ENCODE data around the gene GRID1. TPM values are rescaled to one million over a fixed set of nuclear protein-coding genes. Genes with fewer than 3 reads are reported as not detected.

Gene GRID1
- total and polyA plus RNA-seq, 10 donors: 0.06 to 0.42 (median 0.15) TPM; not detected in 4

GRCh38 chr10:86188796-86189558 lies 177.6 kb downstream of the GRID1 start:
- 60 to 83% (median 71%) methylated on average over 6 of the region's 6 CpGs for WGBS, 5 donors
- Histone ChIP-seq H3K9me3 (no peaks in the 10 kb centered on the region), H3K36me3 (no peaks in the 10 kb centered on the region), H3K27me3 (replicated peaks in 1 of 7) (peaks cover 0 to 23% (median 0%) of the 10 kb centered on the region in 7 donors), H3K4me1 (no peaks in the 10 kb centered on the region), H3K27ac (no peak overlapping the region), H3K4me3 (no peak overlapping the region)
- intact Hi-C loops (cut with DNase I; ENCODE audit: low total_unique reads): no loop called here
- TF ChIP-seq CTCF (IDR thresholded peaks at IDR 0.05 in 8 of 11, conservative IDR thresholded peaks at IDR 0.05 in 3 of 11) (no peak), POLR2A (IDR thresholded peaks at IDR 0.05) (no peak), POLR2AphosphoS5 (IDR thresholded peaks at IDR 0.05) (no peak)
- peak; percentile 55 for DNase-seq

- no peak for DNase-seq
Measured at GRCh38 chr10:86188326-86188725, 178.3 kb downstream of the GRID1 start.

GRCh38 chr10:86187499-86188239 lies 178.9 kb downstream of the GRID1 start:
- no peak overlapping the region for H3K4me3 ChIP-seq
- DNase-seq: no peak
- WGBS, 5 donors: 73 to 94% (median 90%) methylated on average over 6 to 8 of the region's 8 CpGs
- H3K27me3 ChIP-seq (replicated peaks in 1 of 7): peaks cover 0 to 19% (median 0%) of the 10 kb centered on the region in 7 donors
- H3K27ac ChIP-seq: no peak overlapping the region
- H3K4me1 ChIP-seq: no peaks in the 10 kb centered on the region
- H3K9me3 ChIP-seq: no peaks in the 10 kb centered on the region
- intact Hi-C loops (cut with DNase I; ENCODE audit: low total_unique reads): no loop called here
- H3K36me3 ChIP-seq: no peaks in the 10 kb centered on the region
- TF ChIP-seq POLR2AphosphoS5 (IDR thresholded peaks at IDR 0.05): no peak
- no peak for TF ChIP-seq CTCF (IDR thresholded peaks at IDR 0.05 in 8 of 11, conservative IDR thresholded peaks at IDR 0.05 in 3 of 11)
- TF ChIP-seq POLR2A (IDR thresholded peaks at IDR 0.05): no peak

More at GRCh38 chr10:86188326-86188725, 178.3 kb downstream of the GRID1 start:
- no peak for TF ChIP-seq CTCF (IDR thresholded peaks at IDR 0.05 in 8 of 11, conservative IDR thresholded peaks at IDR 0.05 in 3 of 11)
- no peak for TF ChIP-seq POLR2AphosphoS5 (IDR thresholded peaks at IDR 0.05)
- TF ChIP-seq POLR2A (IDR thresholded peaks at IDR 0.05): no peak
- Histone ChIP-seq H3K9me3 (no peaks in the 10 kb centered on the region), H3K27me3 (replicated peaks in 1 of 7) (peaks cover 0 to 19% (median 0%) of the 10 kb centered on the region in 7 donors), H3K27ac (no peak overlapping the region), H3K4me1 (no peaks in the 10 kb centered on the region), H3K4me3 (no peak overlapping the region), H3K36me3 (no peaks in the 10 kb centered on the region)
- WGBS, 5 donors: 63 to 78% (median 72%) methylated on average over 3 of the region's 3 CpGs
- intact Hi-C loops (cut with DNase I; ENCODE audit: low total_unique reads): no loop called here

- TF ChIP-seq CTCF (IDR thresholded peaks at IDR 0.05 in 8 of 11, conservative IDR thresholded peaks at IDR 0.05 in 3 of 11) (no peak), POLR2AphosphoS5 (IDR thresholded peaks at IDR 0.05) (no peak), POLR2A (IDR thresholded peaks at IDR 0.05) (no peak)
- H3K4me1 ChIP-seq: no peaks in the 10 kb centered on the region
- WGBS, 5 donors: 41 to 93% (median 76%) methylated on average over 1 of the region's 1 CpG
- intact Hi-C loops (cut with DNase I; ENCODE audit: low total_unique reads): no loop called here
- H3K36me3 ChIP-seq: no peaks in the 10 kb centered on the region
- DNase-seq: no peak
- no peak overlapping the region for H3K4me3 ChIP-seq
- H3K9me3 ChIP-seq: no peaks in the 10 kb centered on the region
- H3K27ac ChIP-seq: no peak overlapping the region
- peaks cover 0 to 25% (median 0%) of the 10 kb centered on the region in 7 donors for H3K27me3 ChIP-seq (replicated peaks in 1 of 7)
Measured at GRCh38 chr10:86186633-86187032, 180.0 kb downstream of the GRID1 start.
